DMS53 treated with DMSO at 0.1 percent for 48 hours (cell line): ENCODE measurements around the gene THOP1.
"Not testable (repeated sequence)": the region's sequence is repeated elsewhere in the genome, so short reads cannot be mapped to it uniquely, and the experiment has no call there.

Experiments
- DNase-seq: peaks from one replicate; lab custom pipeline; 2025; ENCODE audit not compliant: unreplicated experiment; lab: John Stamatoyannopoulos, UW

Gene THOP1

GRCh38 chr19:2780284-2780683, 5.0 kb upstream of the THOP1 start:
- no peak for DNase-seq

GRCh38 chr19:2782329-2782935, 2.9 kb upstream of the THOP1 start:
- no peak for DNase-seq

DNA sequence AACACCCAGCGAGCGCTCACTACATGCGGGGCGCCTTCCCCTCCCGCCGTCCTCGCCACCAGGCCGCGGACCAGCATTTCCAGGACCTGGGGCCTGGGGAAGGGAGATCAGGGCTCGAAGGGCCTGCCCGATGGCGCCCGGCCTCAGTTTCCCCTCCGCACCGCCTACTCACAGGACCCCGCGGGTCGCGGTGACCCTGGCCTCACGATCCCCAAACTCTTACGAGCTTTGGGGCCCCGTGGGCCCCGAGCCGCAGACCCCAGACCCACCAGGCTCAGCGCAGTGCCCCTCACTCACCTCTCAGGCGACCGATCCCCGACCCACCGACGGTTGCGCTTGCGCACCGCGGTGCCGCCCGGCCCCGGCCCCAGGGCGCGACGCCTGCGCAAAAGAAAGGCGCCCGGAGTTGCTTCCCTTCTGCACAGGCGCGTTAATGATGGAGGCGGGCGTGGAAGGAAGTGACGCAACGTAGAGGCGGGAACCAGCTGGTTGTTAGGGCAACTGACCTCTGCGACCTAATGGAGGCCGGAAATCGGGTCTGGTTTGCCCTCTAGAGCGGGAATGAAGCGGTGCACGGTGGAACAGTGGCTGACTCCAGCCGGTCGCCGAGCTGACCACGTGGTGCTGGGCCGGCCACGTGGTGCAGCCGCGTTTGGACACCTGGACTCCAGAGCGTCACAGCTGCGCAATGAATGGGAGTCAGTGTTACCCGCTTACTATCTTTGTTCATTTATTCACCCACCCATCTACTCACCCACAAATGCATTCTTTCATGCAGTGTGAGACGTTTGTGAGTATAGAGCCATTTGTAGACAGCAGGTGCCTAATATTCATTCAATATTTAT, 2.1 kb upstream of the THOP1 start, which contains the start of gene SGTA:
TSS of gene SGTA (minus strand) at position 338 of the 845 bp plus-strand sequence. CDS start 14,205 bp downstream, outside the sequence.
- peak; percentile 91 for DNase-seq

- DNase-seq: no peak
Measured at GRCh38 chr19:2783781-2784145, 1.5 kb upstream of the THOP1 start.

GRCh38 chr19:2787115-2787514, 1.8 kb downstream of the THOP1 start:
- no peak for DNase-seq

GRCh38 chr19:2788237-2788636, 2.9 kb downstream of the THOP1 start:
- no peak for DNase-seq

GRCh38 chr19:2790194-2790556, 4.9 kb downstream of the THOP1 start:
- no peak for DNase-seq

DNA sequence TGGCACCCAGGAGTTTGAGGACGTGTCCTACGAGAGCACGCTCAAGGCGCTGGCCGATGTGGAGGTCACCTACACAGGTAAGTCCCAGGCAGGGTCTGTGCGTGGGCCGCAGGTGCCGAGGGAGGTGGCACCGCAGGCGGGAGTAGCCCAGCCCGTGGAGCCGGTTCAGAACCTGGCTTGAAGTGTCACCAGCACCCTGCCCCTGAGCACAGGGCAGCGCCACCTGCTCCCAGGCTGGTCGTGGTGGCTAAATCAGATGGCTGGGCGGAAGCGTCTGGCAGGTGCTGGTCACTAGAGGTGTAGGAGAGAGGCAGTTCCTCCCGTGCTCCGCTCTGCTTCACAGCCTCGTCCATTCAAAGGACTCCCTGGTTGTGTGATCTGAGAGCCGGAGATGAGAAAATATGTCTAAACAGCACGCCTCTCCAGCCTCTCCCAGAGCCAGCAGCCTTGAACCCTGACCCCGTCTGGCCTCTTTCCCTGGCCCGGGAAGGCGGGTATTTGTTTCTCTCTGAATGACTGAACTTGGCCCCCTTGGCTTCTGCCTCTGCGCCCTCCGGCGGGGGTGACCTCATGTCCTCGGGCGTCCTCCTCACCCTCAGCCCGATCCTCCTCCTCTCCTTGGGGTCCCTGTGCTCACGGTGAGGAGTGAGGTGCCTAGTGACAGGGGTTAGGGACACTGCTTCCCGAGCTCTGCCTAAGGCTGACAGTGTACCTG, 5.4 kb downstream of the THOP1 start:
- DNase-seq: no peak

DNA sequence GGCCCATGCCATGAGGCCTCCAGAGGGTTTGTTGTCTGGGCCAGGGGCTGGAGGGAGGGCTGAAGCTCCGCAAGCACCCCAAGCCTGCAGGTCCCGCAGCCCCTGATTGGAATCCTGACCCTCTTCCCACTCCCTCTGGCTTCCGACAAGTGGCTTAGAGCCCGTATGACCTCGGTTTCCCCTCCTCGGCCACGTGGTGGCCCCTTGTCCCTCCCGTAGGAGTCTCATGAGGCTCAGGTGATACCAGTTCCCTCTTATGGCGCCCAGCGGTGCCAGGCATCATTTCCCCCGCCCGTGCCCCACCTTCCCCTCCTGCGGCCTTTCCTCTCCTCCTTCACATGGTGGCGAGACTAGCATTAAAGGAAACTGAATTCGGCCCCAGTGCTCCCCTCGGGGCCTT, 6.1 kb downstream of the THOP1 start:
- no peak for DNase-seq

DNA sequence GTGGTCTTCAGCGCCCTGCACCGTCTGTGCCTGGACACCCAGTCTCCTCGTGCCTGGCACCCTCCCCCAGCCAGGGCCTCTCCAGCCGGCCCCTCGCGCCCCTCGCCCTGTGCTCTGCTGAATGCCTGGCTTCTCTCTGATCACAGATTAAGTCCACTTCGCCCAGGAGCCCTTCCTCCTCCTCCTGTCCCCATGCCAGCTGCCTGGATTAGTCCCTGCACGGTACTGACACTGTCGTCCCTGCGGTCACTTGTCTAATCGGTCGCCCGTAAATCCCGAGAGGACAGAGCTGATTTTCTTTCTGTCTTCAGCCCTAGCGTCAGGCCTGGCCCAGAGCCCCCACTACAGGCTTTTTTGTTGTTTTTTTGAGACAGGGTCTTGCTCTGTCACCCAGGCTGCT, 6.6 kb downstream of the THOP1 start:
- DNase-seq: no peak

- DNase-seq: not testable (repeated sequence)
Measured at GRCh38 chr19:2792666-2793065, 7.4 kb downstream of the THOP1 start.

GRCh38 chr19:2793126-2793525, 7.8 kb downstream of the THOP1 start:
- no peak for DNase-seq

GRCh38 chr19:2793577-2793976, 8.3 kb downstream of the THOP1 start:
- DNase-seq: no peak

- no peak for DNase-seq
Measured at GRCh38 chr19:2795827-2796658, 10.7 kb downstream of the THOP1 start.

GRCh38 chr19:2796659-2797266, 11.5 kb downstream of the THOP1 start:
- DNase-seq: no peak

DNA sequence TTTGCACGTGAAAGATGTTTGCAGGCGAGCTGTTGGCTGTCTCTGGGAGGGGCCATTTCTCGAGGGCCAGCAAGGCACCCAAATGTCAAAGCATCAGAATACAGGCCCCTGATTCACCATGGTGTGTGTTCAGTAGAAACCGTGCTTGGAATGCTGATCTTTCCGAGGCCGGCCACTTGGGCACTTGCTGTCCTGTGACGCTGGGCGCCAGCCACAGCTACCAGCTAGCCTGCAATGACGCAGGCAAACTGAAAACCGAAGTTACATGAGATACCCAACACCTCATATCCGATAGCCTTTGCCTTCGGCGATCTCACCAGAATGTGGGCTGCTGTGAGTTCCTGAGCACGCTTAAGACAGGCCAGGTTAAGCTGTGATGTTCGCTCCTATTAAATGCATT, 12.0 kb downstream of the THOP1 start:
- DNase-seq: no peak

- DNase-seq: no peak
Measured at GRCh38 chr19:2798158-2798685, 12.9 kb downstream of the THOP1 start.

DNA sequence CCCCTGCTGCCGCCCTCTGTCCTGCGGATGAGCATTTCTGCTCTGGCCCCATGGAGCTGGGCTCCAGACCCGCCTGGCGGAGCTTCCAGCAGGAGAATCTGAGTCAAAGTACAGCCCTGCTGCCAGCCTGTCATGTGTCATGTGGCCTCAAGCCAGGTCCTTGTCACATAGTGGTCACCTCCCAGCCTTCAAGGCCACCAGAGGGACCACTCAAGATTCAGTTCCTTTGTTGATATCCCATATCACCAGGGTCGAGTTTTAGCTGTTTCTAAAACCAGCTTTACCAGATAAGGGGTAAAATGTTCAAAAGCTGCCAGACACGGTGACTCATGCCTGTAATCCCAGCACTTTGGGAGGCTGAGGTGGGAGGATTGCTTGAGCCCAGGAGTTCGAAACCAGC, 13.4 kb downstream of the THOP1 start:
- DNase-seq: no peak

DNA sequence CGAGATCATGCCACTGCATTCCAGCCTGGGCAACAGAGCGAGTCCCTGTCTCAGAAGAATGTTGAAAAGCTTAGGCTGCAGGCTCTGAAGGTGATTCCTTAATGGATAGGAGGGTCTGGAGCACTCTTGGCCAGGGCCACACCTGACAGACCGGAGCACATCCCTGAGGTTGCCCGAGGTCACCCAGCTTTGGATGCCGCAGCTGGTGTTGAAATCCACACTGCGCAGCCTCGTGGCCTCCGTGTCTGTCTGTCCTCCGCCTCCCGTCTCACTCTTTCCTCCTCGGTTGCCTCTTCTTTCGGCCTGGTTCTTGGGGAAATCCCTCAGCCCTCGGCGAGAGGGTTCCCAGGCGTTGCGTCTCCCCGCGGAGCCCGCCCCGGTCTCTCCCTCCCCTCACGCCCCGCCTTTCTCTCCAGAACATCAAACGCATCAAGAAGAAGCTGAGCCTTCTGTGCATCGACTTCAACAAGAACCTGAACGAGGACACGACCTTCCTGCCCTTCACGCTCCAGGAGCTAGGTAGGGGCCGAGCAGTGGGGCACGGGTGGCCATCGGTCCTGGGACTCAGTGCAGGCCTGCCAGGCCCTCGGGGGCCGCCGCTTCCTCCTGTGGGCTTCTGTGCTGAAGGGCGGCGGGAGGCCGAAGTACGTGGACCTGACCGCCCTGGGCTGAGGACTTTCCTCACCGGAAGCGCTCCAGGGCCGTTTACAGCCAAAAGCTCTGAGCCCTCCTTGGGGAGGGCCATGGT, 14.1 kb downstream of the THOP1 start:
- no peak for DNase-seq

DNA sequence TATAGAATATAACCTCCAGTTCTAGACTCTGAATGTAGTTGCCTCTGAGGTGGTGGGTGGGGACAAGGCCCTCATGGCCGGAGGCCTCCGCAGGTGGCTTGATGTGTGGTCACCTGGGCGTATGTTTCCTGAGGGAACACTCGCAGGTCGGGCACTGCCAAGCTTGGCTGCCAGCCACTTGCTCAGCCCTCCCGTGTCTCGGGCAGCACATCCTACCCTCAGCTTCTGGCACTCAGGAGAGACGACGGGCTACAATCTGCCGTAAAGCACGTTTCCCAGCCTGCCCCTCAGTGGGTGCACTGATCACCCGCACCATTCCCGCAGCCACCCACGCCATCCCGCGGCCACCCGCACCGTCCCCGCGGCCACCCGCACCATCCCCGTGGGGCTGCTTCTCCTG, 15.2 kb downstream of the THOP1 start:
- no peak for DNase-seq
